Vagina (tissue), 2 donors: ENCODE measurements around the gene MAML2. TPM values are rescaled to one million over a fixed set of nuclear protein-coding genes. Genes with fewer than 3 reads are reported as not detected.

Source experiments
- DNase-seq, 2 donors: peaks; one replicate each; pipeline ENCODE4 v3.0.0-alpha.2; 2017; ENCODE audit errors: extremely low spot score in 2 of 2
- H3K27ac ChIP-seq: fragments of 200-600 bp; sonication (generic); one replicate; pipeline ENCODE4 v1.5.1; 2019
- H3K27me3 ChIP-seq: fragments of 200-600 bp; sonication (generic); one replicate; pipeline ENCODE4 v1.5.1; 2019
- H3K36me3 ChIP-seq, 2 donors: fragments of 200-600 bp; sonication (generic); one replicate each; pipeline ENCODE4 v1.5.1; 2017 to 2019
- H3K4me1 ChIP-seq: fragments of 200-600 bp; sonication (generic); one replicate; pipeline ENCODE4 v1.5.1; 2019
- H3K4me3 ChIP-seq, 2 donors: fragments of 200-600 bp; sonication (generic); 1 replicate in 1 of 2; 2 replicates in 1 of 2; pipeline ENCODE4 v1.5.1; 2016 to 2019
- H3K9me3 ChIP-seq: fragments of 200-600 bp; sonication (generic); one replicate; pipeline ENCODE4 v1.5.1; 2019
- POLR2A ChIP-seq, 2 donors: fragments of 450-650 bp; IDR thresholded peaks; one replicate each; pipeline ENCODE4 v1.6.1; 2017; ENCODE audit warnings: antibody characterized with exemption in 2 of 2, mild to moderate bottlenecking in 2 of 2, moderate library complexity in 2 of 2
- POLR2AphosphoS5 ChIP-seq, 2 donors: sonication (generic); formaldehyde crosslinking; IDR thresholded peaks; one replicate each; pipeline ENCODE4 v1.9.0; 2017; ENCODE audit warnings: antibody characterized with exemption in 2 of 2, mild to moderate bottlenecking in 2 of 2, low read depth in 1 of 2; ENCODE audit not compliant: insufficient read depth in 1 of 2
- intact Hi-C: fragments of 100-400 bp; cut with DNase I; formaldehyde crosslinking; loops from one replicate; pipeline ENCODE4 v1.15.1; 2023
- total RNA-seq: library from RNA; depleted of rRNA; stranded (reverse); fragments of >200 nt; gene quantifications from one replicate; pipeline ENCODE4 v1.2.3, GENCODE V29; 2016
- TF ChIP-seq, protein P1 (sequence below), 3 experiments: fragments of 450-650 bp in 2 of 3; fragments of 200-600 bp in 1 of 3; sonication (generic) in 1 of 3; IDR thresholded peaks; one replicate each; pipeline ENCODE4 v1.5.1; 2017 to 2019; ENCODE audit warnings: antibody characterized with exemption in 3 of 3, mild to moderate bottlenecking in 2 of 3, moderate library complexity in 2 of 3

Gene MAML2
- total RNA-seq, 1 donor from 2014 or later = 36.3 TPM

DNA sequence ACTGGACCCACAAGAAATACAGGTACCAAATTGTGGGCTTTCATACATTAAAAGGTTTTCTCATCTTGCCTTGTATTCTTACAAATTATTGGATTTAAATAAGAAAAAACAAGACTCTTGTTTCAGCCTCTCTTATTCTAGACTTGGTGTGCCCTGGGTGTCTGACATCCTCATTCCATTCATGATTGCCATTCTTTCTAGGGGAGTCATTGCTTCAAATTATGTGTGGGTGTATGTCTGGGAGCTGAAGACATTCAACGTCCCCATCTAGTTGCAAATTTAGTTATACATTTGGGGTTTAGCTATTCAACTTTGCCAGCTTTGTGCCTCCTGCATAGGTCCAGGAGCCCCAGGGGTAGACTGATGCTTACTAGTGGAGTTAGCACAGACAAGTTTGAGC is 18.1 kb downstream of the MAML2 start:
- no peak for DNase-seq
- Histone ChIP-seq H3K27me3 (no peaks in the 10 kb centered on the region), H3K4me3 (no peak overlapping the region), H3K4me1 (peaks cover 94% of the 10 kb centered on the region), H3K27ac (no peak overlapping the region), H3K36me3 (no peaks in the 10 kb centered on the region), H3K9me3 (no peaks in the 10 kb centered on the region)
- no peak for TF ChIP-seq POLR2A (IDR thresholded peaks at IDR 0.05)
- TF ChIP-seq, protein P1, sequence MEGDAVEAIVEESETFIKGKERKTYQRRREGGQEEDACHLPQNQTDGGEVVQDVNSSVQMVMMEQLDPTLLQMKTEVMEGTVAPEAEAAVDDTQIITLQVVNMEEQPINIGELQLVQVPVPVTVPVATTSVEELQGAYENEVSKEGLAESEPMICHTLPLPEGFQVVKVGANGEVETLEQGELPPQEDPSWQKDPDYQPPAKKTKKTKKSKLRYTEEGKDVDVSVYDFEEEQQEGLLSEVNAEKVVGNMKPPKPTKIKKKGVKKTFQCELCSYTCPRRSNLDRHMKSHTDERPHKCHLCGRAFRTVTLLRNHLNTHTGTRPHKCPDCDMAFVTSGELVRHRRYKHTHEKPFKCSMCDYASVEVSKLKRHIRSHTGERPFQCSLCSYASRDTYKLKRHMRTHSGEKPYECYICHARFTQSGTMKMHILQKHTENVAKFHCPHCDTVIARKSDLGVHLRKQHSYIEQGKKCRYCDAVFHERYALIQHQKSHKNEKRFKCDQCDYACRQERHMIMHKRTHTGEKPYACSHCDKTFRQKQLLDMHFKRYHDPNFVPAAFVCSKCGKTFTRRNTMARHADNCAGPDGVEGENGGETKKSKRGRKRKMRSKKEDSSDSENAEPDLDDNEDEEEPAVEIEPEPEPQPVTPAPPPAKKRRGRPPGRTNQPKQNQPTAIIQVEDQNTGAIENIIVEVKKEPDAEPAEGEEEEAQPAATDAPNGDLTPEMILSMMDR (IDR thresholded peaks at IDR 0.05) = no peak
- no peak for TF ChIP-seq POLR2AphosphoS5 (IDR thresholded peaks at IDR 0.05; ENCODE audit: insufficient read depth in 1 of 2, low read depth in 1 of 2)
- intact Hi-C loops = no loop called here

DNA sequence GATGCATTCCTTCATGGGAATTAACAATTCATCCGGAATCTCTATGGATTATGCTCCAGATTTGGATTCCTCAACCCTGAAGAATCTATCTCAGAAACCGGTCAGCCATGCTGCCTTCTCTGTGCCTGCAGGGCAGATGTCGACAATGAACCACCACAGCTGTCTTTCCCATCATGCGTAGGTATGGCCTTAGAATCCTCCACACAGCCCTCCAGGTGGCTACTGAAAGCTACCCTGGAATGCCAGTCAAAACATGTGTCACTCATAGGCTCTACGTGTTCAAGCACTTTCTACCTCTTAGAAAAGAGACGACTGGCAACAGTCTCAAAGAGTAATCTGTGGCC is 19.4 kb downstream of the MAML2 start:
- no peak for DNase-seq
- no peaks in the 10 kb centered on the region for H3K36me3 ChIP-seq
- H3K9me3 ChIP-seq = no peaks in the 10 kb centered on the region
- no peak overlapping the region for H3K27ac ChIP-seq
- peaks cover 92% of the 10 kb centered on the region for H3K4me1 ChIP-seq
- intact Hi-C loops = no loop called here
- H3K4me3 ChIP-seq = no peak overlapping the region
- TF ChIP-seq, protein P1 (IDR thresholded peaks at IDR 0.05) = no peak
- no peak for TF ChIP-seq POLR2AphosphoS5 (IDR thresholded peaks at IDR 0.05; ENCODE audit: insufficient read depth in 1 of 2, low read depth in 1 of 2)
- no peaks in the 10 kb centered on the region for H3K27me3 ChIP-seq

DNA sequence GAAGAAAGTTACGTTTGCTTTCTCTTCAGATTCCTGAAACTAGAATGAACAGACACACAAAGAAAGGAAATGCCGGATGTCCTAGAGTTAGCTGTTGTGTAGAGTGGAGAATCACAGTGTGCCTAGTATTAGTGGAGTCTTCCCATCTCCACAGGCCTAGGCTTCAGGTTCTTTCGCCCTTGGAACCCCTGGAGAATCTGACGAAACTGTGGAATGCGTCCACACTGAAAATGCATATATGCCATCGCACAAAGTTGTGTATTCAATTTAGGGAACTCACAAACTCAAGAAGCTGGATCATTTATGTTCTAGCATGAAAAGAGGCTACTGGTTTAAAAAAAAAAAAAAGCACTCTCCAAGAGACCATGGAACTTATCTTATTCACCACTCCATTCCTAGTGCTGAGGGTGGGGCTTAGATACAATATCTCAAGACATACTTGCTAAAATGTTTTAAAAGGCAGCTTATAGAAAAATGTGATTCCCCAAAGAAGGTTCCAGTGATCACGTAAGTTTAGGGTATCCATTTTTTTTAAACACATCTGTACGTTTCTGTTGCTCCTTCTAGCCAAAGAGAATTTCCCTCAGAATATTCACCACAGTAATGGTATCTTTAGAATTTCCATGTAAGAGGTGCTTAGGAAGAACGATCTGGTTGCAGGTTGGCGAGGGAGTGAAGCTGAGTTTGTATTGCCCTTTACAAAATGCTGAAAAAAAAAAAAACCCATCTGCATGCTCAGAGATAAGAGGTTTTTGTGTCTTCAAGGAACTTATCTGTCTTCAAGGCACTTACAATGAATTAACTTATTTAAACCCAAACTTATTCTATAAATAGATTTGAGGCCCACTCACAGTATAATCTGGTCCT is 20.0 kb downstream of the MAML2 start:
- Histone ChIP-seq H3K4me3 (no peak overlapping the region), H3K27me3 (no peaks in the 10 kb centered on the region), H3K9me3 (no peaks in the 10 kb centered on the region), H3K4me1 (peaks cover 92% of the 10 kb centered on the region), H3K36me3 (no peaks in the 10 kb centered on the region), H3K27ac (no peak overlapping the region)
- intact Hi-C loops = no loop called here
- TF ChIP-seq POLR2A (IDR thresholded peaks at IDR 0.05) = no peak
- TF ChIP-seq POLR2AphosphoS5 (IDR thresholded peaks at IDR 0.05; ENCODE audit: insufficient read depth in 1 of 2, low read depth in 1 of 2) = no peak
- TF ChIP-seq, protein P1 (IDR thresholded peaks at IDR 0.05) = no peak
- DNase-seq = no peak

DNA sequence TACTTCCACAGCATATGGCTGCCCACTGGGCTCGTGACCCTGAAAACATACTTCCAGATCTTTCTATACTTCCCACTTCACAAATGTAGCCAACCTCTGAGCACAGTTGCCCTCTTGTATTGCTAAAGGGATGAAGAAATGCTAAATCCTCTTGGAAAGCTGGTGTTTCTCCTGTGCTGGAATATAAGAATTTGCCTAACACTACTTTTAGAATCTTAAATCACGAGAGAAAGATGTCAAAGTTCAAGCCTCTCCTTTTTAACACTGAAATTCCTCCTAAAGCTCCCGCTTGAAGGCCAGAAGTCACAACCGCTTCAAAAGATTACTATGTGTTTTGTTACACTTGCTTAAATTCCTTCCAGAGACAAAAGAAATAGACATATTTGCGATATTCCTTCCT is 21.9 kb downstream of the MAML2 start:
- Histone ChIP-seq H3K4me3 (no peak overlapping the region), H3K4me1 (peaks cover 96% of the 10 kb centered on the region), H3K9me3 (no peaks in the 10 kb centered on the region), H3K27ac (no peak overlapping the region), H3K36me3 (no peaks in the 10 kb centered on the region), H3K27me3 (no peaks in the 10 kb centered on the region)
- intact Hi-C loops = no loop called here
- TF ChIP-seq, protein P1 (IDR thresholded peaks at IDR 0.05) = no peak
- no peak for TF ChIP-seq POLR2AphosphoS5 (IDR thresholded peaks at IDR 0.05; ENCODE audit: insufficient read depth in 1 of 2, low read depth in 1 of 2)
- no peak for TF ChIP-seq POLR2A (IDR thresholded peaks at IDR 0.05)
- DNase-seq = no peak

DNA sequence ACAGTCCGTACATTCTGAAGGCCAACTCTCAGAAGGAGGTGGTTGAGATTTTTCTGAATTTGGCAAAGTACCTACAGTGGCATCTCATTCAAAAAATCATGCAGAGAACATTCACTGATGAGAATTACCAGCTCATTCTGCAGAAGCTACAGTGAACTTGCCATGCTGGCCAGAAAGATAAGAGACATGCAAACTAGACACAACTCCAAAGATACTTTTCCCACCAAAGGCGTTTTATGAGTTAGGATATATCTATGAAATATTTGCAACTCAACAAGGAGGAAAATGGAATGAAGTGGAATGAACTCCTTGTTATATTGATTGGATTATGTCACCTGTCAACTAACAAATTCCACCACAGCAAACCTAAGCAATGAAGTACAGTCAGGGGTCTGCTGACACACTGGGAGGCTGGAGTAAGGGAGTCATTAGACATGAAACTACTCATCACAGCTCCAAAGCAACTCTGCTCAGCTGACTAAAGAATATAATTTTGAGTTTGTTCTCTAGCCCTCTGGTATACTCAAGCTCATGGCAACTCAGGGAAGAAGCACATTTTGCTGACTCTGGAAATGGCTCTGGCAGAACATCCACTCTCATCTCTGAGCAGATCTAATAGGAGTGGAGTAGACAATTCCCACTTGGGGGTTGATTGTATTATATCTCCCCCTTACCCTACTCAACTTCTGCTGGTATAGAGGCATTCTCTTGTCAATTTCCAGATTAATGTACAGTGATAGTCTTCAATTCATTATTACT is 22.9 kb downstream of the MAML2 start:
- intact Hi-C loops = no loop called here
- H3K36me3 ChIP-seq = no peaks in the 10 kb centered on the region
- no peak overlapping the region for H3K4me3 ChIP-seq
- TF ChIP-seq, protein P1 (IDR thresholded peaks at IDR 0.05) = no peak
- TF ChIP-seq POLR2AphosphoS5 (IDR thresholded peaks at IDR 0.05; ENCODE audit: insufficient read depth in 1 of 2, low read depth in 1 of 2) = no peak
- no peaks in the 10 kb centered on the region for H3K27me3 ChIP-seq
- DNase-seq = no peak
- no peak overlapping the region for H3K27ac ChIP-seq
- H3K9me3 ChIP-seq = no peaks in the 10 kb centered on the region
- H3K4me1 ChIP-seq = peaks cover 96% of the 10 kb centered on the region
